ENCODE data around the gene LINGO3.
A peak's percentile ranks its signal among the peaks of the same experiment; 100 is the strongest.

The LINGO3 gene

DNA sequence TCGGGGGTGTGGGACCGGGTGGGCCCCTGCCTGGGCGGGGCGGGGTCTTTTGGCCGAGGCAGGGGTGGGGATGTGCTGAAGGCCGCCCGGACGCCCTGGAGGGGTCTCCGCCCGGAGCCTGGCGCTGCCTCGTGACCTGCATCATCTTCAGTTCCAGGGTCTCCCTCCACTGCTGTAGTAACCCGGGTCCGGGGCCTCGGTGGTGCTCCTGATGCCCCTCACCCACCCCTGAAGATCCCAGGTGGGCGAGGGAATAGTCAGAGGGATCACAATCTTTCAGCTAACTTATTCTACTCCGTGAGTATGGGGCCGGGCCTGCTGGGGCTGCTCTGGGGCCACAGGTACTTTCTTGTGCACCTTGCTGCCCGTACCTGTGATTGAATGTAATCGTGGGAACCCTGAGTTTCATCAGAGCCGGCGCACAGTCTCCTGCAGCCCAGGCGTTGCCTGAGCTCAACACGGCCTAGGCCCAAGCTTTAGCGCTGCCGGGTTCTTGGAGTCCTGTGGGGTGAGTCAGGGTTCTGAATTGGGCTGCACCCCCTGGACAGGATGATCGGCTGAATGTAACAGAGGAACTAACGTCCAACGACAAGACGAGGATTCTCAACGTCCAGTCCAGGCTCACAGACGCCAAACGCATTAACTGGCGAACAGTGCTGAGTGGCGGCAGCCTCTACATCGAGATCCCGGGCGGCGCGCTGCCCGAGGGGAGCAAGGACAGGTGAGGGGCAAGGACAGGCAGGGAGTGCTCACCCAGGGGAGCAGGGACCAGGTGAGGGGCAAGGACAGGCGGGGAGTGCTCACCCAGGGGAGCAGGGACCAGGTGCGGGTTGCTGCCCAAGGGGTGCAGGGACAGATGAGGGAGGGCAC, 36.5 kb downstream of the LINGO3 start (continued):
- TF ChIP-seq, protein P1, sequence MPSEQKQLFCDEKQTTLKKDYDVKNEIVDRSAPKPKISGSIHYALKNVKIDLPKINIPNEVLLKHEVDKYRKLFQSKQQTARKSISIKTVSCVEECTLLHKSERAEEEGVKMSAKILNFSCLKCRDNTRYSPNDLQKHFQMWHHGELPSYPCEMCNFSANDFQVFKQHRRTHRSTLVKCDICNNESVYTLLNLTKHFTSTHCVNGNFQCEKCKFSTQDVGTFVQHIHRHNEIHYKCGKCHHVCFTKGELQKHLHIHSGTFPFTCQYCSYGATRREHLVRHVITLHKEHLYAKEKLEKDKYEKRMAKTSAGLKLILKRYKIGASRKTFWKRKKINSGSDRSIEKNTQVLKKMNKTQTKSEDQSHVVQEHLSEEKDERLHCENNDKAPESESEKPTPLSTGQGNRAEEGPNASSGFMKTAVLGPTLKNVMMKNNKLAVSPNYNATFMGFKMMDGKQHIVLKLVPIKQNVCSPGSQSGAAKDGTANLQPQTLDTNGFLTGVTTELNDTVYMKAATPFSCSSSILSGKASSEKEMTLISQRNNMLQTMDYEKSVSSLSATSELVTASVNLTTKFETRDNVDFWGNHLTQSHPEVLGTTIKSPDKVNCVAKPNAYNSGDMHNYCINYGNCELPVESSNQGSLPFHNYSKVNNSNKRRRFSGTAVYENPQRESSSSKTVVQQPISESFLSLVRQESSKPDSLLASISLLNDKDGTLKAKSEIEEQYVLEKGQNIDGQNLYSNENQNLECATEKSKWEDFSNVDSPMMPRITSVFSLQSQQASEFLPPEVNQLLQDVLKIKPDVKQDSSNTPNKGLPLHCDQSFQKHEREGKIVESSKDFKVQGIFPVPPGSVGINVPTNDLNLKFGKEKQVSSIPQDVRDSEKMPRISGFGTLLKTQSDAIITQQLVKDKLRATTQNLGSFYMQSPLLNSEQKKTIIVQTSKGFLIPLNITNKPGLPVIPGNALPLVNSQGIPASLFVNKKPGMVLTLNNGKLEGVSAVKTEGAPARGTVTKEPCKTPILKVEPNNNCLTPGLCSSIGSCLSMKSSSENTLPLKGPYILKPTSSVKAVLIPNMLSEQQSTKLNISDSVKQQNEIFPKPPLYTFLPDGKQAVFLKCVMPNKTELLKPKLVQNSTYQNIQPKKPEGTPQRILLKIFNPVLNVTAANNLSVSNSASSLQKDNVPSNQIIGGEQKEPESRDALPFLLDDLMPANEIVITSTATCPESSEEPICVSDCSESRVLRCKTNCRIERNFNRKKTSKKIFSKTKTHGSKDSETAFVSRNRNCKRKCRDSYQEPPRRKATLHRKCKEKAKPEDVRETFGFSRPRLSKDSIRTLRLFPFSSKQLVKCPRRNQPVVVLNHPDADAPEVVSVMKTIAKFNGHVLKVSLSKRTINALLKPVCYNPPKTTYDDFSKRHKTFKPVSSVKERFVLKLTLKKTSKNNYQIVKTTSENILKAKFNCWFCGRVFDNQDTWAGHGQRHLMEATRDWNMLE (tag by site-specific recombination; conservative IDR thresholded peaks at IDR 0.05; ENCODE audit: low read depth): 0 out of 2 replicates have a peak, but pooled peaks have one; percentile 9
- TF ChIP-seq ZNF121 (tag by site-specific recombination; IDR thresholded peaks at IDR 0.05) (no peak), ZNF19 (tag by site-specific recombination; IDR thresholded peaks at IDR 0.05; ENCODE audit: low read depth) (no peak), ZNF24 (tag by site-specific recombination; IDR thresholded peaks at IDR 0.05) (peak; percentile 44; the same call in 1 of the 2 replicates), ZNF132 (tag by site-specific recombination; IDR thresholded peaks at IDR 0.05; ENCODE audit: borderline replicate concordance) (no peak), ZNF211 (tag by site-specific recombination; IDR thresholded peaks at IDR 0.05; ENCODE audit: low read depth) (no peak), ZNF48 (tag by site-specific recombination; IDR thresholded peaks at IDR 0.05) (no peak), ZBTB20 (tag by site-specific recombination; IDR thresholded peaks at IDR 0.05) (peak; percentile 53; the same call in 1 of the 2 replicates), ZNF433 (tag by site-specific recombination; IDR thresholded peaks at IDR 0.05; ENCODE audit: low read depth) (no peak), ZNF274 (IDR thresholded peaks at IDR 0.05; ENCODE audit: low read length) (no peak), ZNF274 (tag by site-specific recombination; IDR thresholded peaks at IDR 0.05; ENCODE audit: borderline replicate concordance) (no peak), ZNF561 (tag by site-specific recombination; IDR thresholded peaks at IDR 0.05; ENCODE audit: borderline replicate concordance) (no peak), ZNF600 (tag by site-specific recombination; IDR thresholded peaks at IDR 0.05) (peak; percentile 70), GLIS1 (tag by site-specific recombination; IDR thresholded peaks at IDR 0.05) (peak; percentile 91), ZNF221 (tag by site-specific recombination; IDR thresholded peaks at IDR 0.05; ENCODE audit: borderline replicate concordance) (no peak), ZNF623 (tag by site-specific recombination; IDR thresholded peaks at IDR 0.05) (no peak; the same call in 1 of the 2 replicates), GLI2 (tag by site-specific recombination; IDR thresholded peaks at IDR 0.05; ENCODE audit: borderline replicate concordance, low read depth) (no peak), ZNF548 (tag by site-specific recombination; IDR thresholded peaks at IDR 0.05) (no peak), SETDB1 (IDR thresholded peaks at IDR 0.05; ENCODE audit: insufficient read length, low read length) (no peak), ZNF16 (tag by site-specific recombination; IDR thresholded peaks at IDR 0.05; ENCODE audit: low read depth) (no peak), ZNF114 (tag by site-specific recombination; IDR thresholded peaks at IDR 0.05) (no peak), ZNF157 (tag by site-specific recombination; IDR thresholded peaks at IDR 0.05) (no peak), ZNF596 (tag by site-specific recombination; IDR thresholded peaks at IDR 0.05) (no peak), ZNF10 (tag by site-specific recombination; IDR thresholded peaks at IDR 0.05) (no peak; the same call in 1 of the 2 replicates), ZFP41 (tag by site-specific recombination; IDR thresholded peaks at IDR 0.05; ENCODE audit: borderline replicate concordance) (no peak), YY1 (tag by site-specific recombination; IDR thresholded peaks at IDR 0.05) (no peak), ZNF837 (tag by site-specific recombination; IDR thresholded peaks at IDR 0.05) (no peak), WT1 (tag by site-specific recombination; IDR thresholded peaks at IDR 0.05) (no peak)
- TF ChIP-seq, protein P2, sequence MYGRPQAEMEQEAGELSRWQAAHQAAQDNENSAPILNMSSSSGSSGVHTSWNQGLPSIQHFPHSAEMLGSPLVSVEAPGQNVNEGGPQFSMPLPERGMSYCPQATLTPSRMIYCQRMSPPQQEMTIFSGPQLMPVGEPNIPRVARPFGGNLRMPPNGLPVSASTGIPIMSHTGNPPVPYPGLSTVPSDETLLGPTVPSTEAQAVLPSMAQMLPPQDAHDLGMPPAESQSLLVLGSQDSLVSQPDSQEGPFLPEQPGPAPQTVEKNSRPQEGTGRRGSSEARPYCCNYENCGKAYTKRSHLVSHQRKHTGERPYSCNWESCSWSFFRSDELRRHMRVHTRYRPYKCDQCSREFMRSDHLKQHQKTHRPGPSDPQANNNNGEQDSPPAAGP (tag by site-specific recombination; IDR thresholded peaks at IDR 0.05): 0 out of 2 replicates have a peak, but pooled peaks have one; percentile 18
- TF ChIP-seq, protein P3, sequence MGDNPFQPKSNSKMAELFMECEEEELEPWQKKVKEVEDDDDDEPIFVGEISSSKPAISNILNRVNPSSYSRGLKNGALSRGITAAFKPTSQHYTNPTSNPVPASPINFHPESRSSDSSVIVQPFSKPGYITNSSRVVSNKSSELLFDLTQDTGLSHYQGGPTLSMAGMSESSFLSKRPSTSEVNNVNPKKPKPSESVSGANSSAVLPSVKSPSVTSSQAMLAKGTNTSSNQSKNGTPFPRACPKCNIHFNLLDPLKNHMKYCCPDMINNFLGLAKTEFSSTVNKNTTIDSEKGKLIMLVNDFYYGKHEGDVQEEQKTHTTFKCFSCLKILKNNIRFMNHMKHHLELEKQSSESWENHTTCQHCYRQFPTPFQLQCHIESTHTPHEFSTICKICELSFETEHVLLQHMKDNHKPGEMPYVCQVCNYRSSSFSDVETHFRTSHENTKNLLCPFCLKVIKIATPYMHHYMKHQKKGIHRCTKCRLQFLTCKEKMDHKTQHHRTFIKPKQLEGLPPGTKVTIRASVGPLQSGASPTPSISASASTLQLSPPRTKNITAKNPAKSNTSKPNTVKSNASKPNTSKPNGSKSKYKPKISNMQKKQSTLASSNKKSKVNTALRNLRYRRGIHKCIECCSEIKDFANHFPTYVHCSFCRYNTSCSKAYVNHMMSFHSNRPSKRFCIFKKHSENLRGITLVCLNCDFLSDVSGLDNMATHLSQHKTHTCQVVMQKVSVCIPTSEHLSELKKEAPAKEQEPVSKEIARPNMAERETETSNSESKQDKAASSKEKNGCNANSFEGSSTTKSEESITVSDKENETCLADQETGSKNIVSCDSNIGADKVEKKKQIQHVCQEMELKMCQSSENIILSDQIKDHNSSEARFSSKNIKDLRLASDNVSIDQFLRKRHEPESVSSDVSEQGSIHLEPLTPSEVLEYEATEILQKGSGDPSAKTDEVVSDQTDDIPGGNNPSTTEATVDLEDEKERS (tag by site-specific recombination; IDR thresholded peaks at IDR 0.05): no peak
